Panc1 (cell line): Measurements from ENCODE around the gene MID1IP1. TPM values are rescaled to one million over a fixed set of nuclear protein-coding genes. Genes with fewer than 3 reads are reported as not detected.

ENCODE experiments used
- ATAC-seq: fragments of 200-7000 bp; cut with Tn5 transposase; 2 replicates; pipeline ENCODE4 v1.9.1; 2020; ENCODE audit warnings: mild to moderate bottlenecking, moderate library complexity
- BruUV-seq: library from RNA; stranded (reverse); fragments of 400-500 nt; replicated peaks from 2 replicates; lab custom pipeline; 2021; lab: Mats Ljungman, UMichigan
- CTCF ChIA-PET: fragments of 300-600 bp; sonication (Branson Sonifier 250); formaldehyde crosslinking; loops from one replicate; lab custom pipeline; 2022; ENCODE audit warnings: antibody characterized with exemption; lab: Charles Lee
- POLR2A ChIA-PET: fragments of 300-600 bp; sonication (Branson Sonifier 250); formaldehyde crosslinking; loops from one replicate; lab custom pipeline; 2022; ENCODE audit warnings: antibody characterized with exemption; lab: Charles Lee
- DNase-seq: peaks from one replicate; pipeline ENCODE4 v3.0.0-alpha.2; 2010; ENCODE audit warnings: low read depth, low spot score
- H3K27ac ChIP-seq: 2 replicates; pipeline ENCODE4 v1.5.1; 2011; ENCODE audit warnings: mild to moderate bottlenecking, low read length, inconsistent platforms
- H3K27me3 ChIP-seq: fragments of 200-500 bp; sonication (Bioruptor generic); 2 replicates; pipeline ENCODE4 v1.6.0; 2014; ENCODE audit warnings: low read length, inconsistent platforms; ENCODE audit not compliant: control insufficient read depth, insufficient read depth
- H3K36me3 ChIP-seq: fragments of 200-500 bp; sonication (Bioruptor generic); 2 replicates; pipeline ENCODE4 v1.5.1; 2014; ENCODE audit warnings: inconsistent platforms, mild to moderate bottlenecking, low read length, moderate library complexity; ENCODE audit not compliant: control insufficient read depth, insufficient read depth
- H3K4me1 ChIP-seq: 2 replicates; pipeline ENCODE4 v1.5.1; 2011; ENCODE audit warnings: inconsistent platforms, mild to moderate bottlenecking, low read length, moderate library complexity; ENCODE audit not compliant: control insufficient read depth, insufficient read depth
- H3K4me3 ChIP-seq, 2 experiments: 2 replicates each; pipeline ENCODE4 v1.5.1; 2011 to 2012; ENCODE audit warnings: low read depth in 2 of 2, low read length in 2 of 2, mild to moderate bottlenecking in 2 of 2, inconsistent platforms in 1 of 2, moderate library complexity in 1 of 2
- H3K9me3 ChIP-seq: fragments of 200-500 bp; sonication (Bioruptor generic); 2 replicates; pipeline ENCODE4 v1.5.1; 2014; ENCODE audit warnings: low read depth, mild to moderate bottlenecking, inconsistent platforms, low read length, moderate library complexity; ENCODE audit not compliant: control insufficient read depth, insufficient read depth
- POLR2AphosphoS5 ChIP-seq: IDR thresholded peaks from 2 replicates; pipeline ENCODE4 v1.6.1; 2012; ENCODE audit warnings: mild to moderate bottlenecking, low read depth, low read length, moderate library complexity
- SIN3A ChIP-seq: IDR thresholded peaks from 2 replicates; pipeline ENCODE4 v1.6.1; 2012; ENCODE audit warnings: low read depth, mild to moderate bottlenecking, low read length, moderate library complexity, borderline replicate concordance; ENCODE audit not compliant: insufficient read depth
- TCF7L2 ChIP-seq: IDR thresholded peaks from 2 replicates; pipeline ENCODE4 v1.6.1; 2011; ENCODE audit warnings: mild to moderate bottlenecking, low read depth, low read length, inconsistent platforms
- in situ Hi-C: cut with HindIII; loops from 2 replicates; pipeline ENCODE4 v1.10.0; 2016; ENCODE audit warnings: low sequenced_read_pairs, low pct_unique_long_range_greater_than_20kb
- intact Hi-C: fragments of 100-400 bp; cut with micrococcal nuclease; formaldehyde crosslinking; loops from one replicate; pipeline ENCODE4 v1.10.0; 2022; ENCODE audit not compliant: unreplicated experiment
- total RNA-seq: library from RNA; stranded (reverse); gene quantifications from one replicate; pipeline ENCODE4 v1.2.1, GENCODE V29; 2021; ENCODE audit not compliant: unreplicated experiment
- TF ChIP-seq, protein P1 (sequence below), 2 experiments: IDR thresholded peaks; 2 replicates each; pipeline ENCODE4 v1.6.1; 2011 to 2012; ENCODE audit warnings: low read depth in 2 of 2, control low read depth in 1 of 2, low read length in 1 of 2, mild to moderate bottlenecking in 1 of 2, moderate library complexity in 1 of 2; ENCODE audit not compliant: insufficient read depth in 1 of 2
- TF ChIP-seq, protein P2 (sequence below): fragments of 450-650 bp; IDR thresholded peaks from 2 replicates; pipeline ENCODE4 v1.5.1; 2017; ENCODE audit warnings: mild to moderate bottlenecking

MID1IP1 gene
- total RNA-seq, 1 experiment from 2014 or later: 14.0 TPM

DNA sequence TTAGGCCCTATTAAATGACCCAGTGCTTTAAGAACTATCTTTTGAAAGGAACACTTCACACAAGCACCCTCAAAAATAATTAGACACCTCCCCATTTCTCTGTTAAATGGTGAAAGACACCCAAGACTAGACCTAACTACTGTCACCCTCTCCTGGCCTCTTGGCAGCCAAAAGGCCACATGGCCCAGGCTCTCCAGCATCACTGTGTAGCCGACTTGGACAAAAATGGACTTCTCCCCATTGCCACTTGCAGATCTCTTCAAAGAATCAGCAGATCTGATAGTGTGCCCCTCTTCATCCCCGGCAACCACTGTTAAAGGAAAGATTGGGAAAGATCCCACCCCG, 2.0 kb downstream of the MID1IP1 start:
- in situ Hi-C loops (no loop called here), intact Hi-C loops (no loop called here)
- H3K9me3 ChIP-seq: no peaks in the 10 kb centered on the region
- peak overlapping the region; percentile 58 to 59 for H3K4me3 ChIP-seq
- ChIA-PET POLR2A (no interaction called here), CTCF (no interaction called here)
- no peaks in the 10 kb centered on the region for H3K36me3 ChIP-seq
- H3K27ac ChIP-seq: peak overlapping the region; percentile 34; the same call in 1 of the 2 replicates
- TF ChIP-seq SIN3A: no peak
- TF ChIP-seq, protein P1, sequence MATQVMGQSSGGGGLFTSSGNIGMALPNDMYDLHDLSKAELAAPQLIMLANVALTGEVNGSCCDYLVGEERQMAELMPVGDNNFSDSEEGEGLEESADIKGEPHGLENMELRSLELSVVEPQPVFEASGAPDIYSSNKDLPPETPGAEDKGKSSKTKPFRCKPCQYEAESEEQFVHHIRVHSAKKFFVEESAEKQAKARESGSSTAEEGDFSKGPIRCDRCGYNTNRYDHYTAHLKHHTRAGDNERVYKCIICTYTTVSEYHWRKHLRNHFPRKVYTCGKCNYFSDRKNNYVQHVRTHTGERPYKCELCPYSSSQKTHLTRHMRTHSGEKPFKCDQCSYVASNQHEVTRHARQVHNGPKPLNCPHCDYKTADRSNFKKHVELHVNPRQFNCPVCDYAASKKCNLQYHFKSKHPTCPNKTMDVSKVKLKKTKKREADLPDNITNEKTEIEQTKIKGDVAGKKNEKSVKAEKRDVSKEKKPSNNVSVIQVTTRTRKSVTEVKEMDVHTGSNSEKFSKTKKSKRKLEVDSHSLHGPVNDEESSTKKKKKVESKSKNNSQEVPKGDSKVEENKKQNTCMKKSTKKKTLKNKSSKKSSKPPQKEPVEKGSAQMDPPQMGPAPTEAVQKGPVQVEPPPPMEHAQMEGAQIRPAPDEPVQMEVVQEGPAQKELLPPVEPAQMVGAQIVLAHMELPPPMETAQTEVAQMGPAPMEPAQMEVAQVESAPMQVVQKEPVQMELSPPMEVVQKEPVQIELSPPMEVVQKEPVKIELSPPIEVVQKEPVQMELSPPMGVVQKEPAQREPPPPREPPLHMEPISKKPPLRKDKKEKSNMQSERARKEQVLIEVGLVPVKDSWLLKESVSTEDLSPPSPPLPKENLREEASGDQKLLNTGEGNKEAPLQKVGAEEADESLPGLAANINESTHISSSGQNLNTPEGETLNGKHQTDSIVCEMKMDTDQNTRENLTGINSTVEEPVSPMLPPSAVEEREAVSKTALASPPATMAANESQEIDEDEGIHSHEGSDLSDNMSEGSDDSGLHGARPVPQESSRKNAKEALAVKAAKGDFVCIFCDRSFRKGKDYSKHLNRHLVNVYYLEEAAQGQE (IDR thresholded peaks at IDR 0.05; ENCODE audit: insufficient read depth in 1 of 2, low read depth in 2 of 2, low read length in 1 of 2): no peak
- no peak for TF ChIP-seq TCF7L2
- TF ChIP-seq, protein P2, sequence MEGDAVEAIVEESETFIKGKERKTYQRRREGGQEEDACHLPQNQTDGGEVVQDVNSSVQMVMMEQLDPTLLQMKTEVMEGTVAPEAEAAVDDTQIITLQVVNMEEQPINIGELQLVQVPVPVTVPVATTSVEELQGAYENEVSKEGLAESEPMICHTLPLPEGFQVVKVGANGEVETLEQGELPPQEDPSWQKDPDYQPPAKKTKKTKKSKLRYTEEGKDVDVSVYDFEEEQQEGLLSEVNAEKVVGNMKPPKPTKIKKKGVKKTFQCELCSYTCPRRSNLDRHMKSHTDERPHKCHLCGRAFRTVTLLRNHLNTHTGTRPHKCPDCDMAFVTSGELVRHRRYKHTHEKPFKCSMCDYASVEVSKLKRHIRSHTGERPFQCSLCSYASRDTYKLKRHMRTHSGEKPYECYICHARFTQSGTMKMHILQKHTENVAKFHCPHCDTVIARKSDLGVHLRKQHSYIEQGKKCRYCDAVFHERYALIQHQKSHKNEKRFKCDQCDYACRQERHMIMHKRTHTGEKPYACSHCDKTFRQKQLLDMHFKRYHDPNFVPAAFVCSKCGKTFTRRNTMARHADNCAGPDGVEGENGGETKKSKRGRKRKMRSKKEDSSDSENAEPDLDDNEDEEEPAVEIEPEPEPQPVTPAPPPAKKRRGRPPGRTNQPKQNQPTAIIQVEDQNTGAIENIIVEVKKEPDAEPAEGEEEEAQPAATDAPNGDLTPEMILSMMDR: no peak
- no peak for TF ChIP-seq POLR2AphosphoS5
- no peaks in the 10 kb centered on the region; the same call in 1 of the 2 replicates for H3K4me1 ChIP-seq
- no TSS peak for BruUV-seq
- DNase-seq (no peak), ATAC-seq (no peak)
- H3K27me3 ChIP-seq: no peaks in the 10 kb centered on the region

DNA sequence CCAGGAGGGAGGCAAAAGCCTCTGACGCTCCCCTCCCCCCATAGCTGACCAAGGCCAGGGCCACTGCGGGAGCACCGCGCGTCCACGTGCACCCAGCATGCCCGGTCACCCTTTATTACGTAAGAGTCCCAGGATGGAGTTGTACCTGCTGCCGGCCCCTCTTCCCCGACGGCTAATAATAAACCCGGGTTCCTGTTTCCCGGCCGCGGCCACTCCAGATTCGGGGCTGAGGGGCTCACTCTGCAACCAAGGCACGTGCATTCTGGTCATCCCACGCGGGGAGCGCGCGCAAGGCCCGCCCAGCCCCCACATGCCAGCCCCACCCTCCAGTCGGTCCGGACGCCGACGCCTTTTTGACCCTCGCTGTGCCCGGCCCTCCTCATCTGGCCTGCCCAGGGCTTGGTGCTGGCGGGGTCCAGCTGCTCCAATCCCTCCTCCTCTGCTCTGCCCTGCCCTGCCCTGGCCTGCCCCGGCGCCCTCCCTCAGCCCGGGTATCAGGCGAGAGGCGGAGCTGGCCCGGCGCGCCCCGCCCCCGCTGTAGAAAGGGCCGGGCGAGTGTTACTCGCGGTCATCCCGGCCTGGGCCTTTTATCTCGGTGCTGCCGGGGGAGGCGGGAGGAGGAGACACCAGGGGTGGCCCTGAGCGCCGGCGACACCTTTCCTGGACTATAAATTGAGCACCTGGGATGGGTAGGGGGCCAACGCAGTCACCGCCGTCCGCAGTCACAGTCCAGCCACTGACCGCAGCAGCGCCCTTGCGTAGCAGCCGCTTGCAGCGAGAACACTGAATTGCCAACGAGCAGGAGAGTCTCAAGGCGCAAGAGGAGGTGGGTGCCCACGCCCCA, 2.6 kb downstream of the MID1IP1 start:
- no peaks in the 10 kb centered on the region; the same call in 1 of the 2 replicates for H3K4me1 ChIP-seq
- in situ Hi-C loops: no loop called here
- H3K27ac ChIP-seq: peak overlapping the region; percentile 68
- TF ChIP-seq, protein P1 (IDR thresholded peaks at IDR 0.05; ENCODE audit: insufficient read depth in 1 of 2, low read depth in 2 of 2, low read length in 1 of 2): no peak
- TF ChIP-seq SIN3A (no peak), TCF7L2 (peak; percentile 93)
- ChIA-PET CTCF (no interaction called here), POLR2A (no interaction called here)
- DNase-seq (no peak), ATAC-seq (peak; percentile 94)
- H3K27me3 ChIP-seq: no peaks in the 10 kb centered on the region
- H3K9me3 ChIP-seq: no peaks in the 10 kb centered on the region
- intact Hi-C loops: no loop called here
- H3K4me3 ChIP-seq: peak overlapping the region; percentile 58 to 59
- BruUV-seq: no TSS peak
- no peaks in the 10 kb centered on the region for H3K36me3 ChIP-seq
